Smooth muscle cell (in vitro differentiated cells): Measurements from ENCODE around the gene GLRA2. TPM values are rescaled to one million over a fixed set of nuclear protein-coding genes. Genes with fewer than 3 reads are reported as not detected.

Source experiments
- DNase-seq: peaks from one replicate; lab custom pipeline; 2025; ENCODE audit not compliant: unreplicated experiment; lab: John Stamatoyannopoulos, UW
- H2AFZ ChIP-seq: fragments of 200-600 bp; sonication (generic); 2 replicates; pipeline ENCODE4 v1.6.0; 2016; ENCODE audit warnings: antibody characterized with exemption, low read depth, mild to moderate bottlenecking
- H3F3A ChIP-seq: fragments of 200-600 bp; sonication (generic); 2 replicates; pipeline ENCODE4 v1.6.0; 2017; ENCODE audit warnings: antibody characterized with exemption, low read depth
- H3K27ac ChIP-seq: fragments of 200-600 bp; sonication (generic); 2 replicates; pipeline ENCODE4 v1.5.1; 2016; ENCODE audit warnings: low read depth, mild to moderate bottlenecking
- H3K27me3 ChIP-seq: fragments of 200-600 bp; sonication (generic); 2 replicates; pipeline ENCODE4 v1.6.1; 2016; ENCODE audit warnings: low read depth, mild to moderate bottlenecking
- H3K36me3 ChIP-seq: fragments of 200-600 bp; sonication (generic); 2 replicates; pipeline ENCODE4 v1.5.1; 2016; ENCODE audit warnings: low read depth
- H3K4me1 ChIP-seq: fragments of 200-600 bp; sonication (generic); 2 replicates; pipeline ENCODE4 v1.5.1; 2016; ENCODE audit warnings: low read depth
- H3K4me2 ChIP-seq: fragments of 200-600 bp; sonication (generic); 2 replicates; pipeline ENCODE4 v1.6.0; 2016; ENCODE audit warnings: mild to moderate bottlenecking
- H3K4me3 ChIP-seq: fragments of 200-600 bp; sonication (generic); 2 replicates; pipeline ENCODE4 v1.5.1; 2016; ENCODE audit warnings: mild to moderate bottlenecking
- H3K79me2 ChIP-seq: fragments of 200-600 bp; sonication (generic); 2 replicates; pipeline ENCODE4 v1.6.0; 2016; ENCODE audit warnings: low read depth, mild to moderate bottlenecking
- H3K9ac ChIP-seq: fragments of 200-600 bp; sonication (generic); 2 replicates; pipeline ENCODE4 v1.6.0; 2016; ENCODE audit warnings: low read depth
- H3K9me3 ChIP-seq: fragments of 200-600 bp; sonication (generic); replicated peaks from 2 replicates; pipeline ENCODE4 v1.5.1; 2016; ENCODE audit warnings: low read depth
- H4K20me1 ChIP-seq: fragments of 200-600 bp; sonication (generic); 2 replicates; pipeline ENCODE4 v1.6.0; 2016; ENCODE audit warnings: low read depth
- CTCF ChIP-seq: fragments of 200-600 bp; sonication (generic); IDR thresholded peaks from 2 replicates; pipeline ENCODE4 v1.5.1; 2017; ENCODE audit warnings: borderline replicate concordance, mild to moderate bottlenecking, antibody characterized with exemption; ENCODE audit not compliant: insufficient read depth, poor library complexity, severe bottlenecking
- WGBS: methylation state at CpG from one replicate; pipeline ENCODE4 v1.1.7; 2016; ENCODE audit warnings: low lambda C conversion rate; 5-methylcytosine and 5-hydroxymethylcytosine counted together
- polyA plus RNA-seq: library from polyadenylated mRNA; unstranded; fragments of >200 nt; fragmentation: Nextera tagmentation; extraction: Ambion mirVana; gene quantifications from 2 replicates; pipeline ENCODE4 v1.2.1, GENCODE V29; 2016
- total RNA-seq: library from RNA; depleted of rRNA; stranded (reverse); fragments of >200 nt; gene quantifications from 2 replicates; pipeline ENCODE4 v1.2.3, GENCODE V29; 2014

Gene GLRA2
- total RNA-seq (3.0 TPM in 1 of 2 replicates, not detected in the other), polyA plus RNA-seq (not detected in 2 replicates)

GRCh38 chrX:14529290-14529989 lies at the start of gene GLRA2:
GLRA2 (plus strand) TSS chrX:14529536; CDS start chrX:14530058, 522 bp downstream.
- peak; percentile 0 for DNase-seq
- Histone ChIP-seq H3K9ac (no peak within 1 kb of the TSS), H3K9me3 (no peaks in the 10 kb centered on the region), H3K36me3 (no peaks in the 10 kb centered on the region), H2AFZ (no peak within 1 kb of the TSS), H3K4me3 (peak within 1 kb of the TSS; percentile 48), H3K4me1 (no peaks in the 10 kb centered on the region), H4K20me1 (no peaks in the 10 kb centered on the region), H3K4me2 (peak within 1 kb of the TSS; percentile 84), H3K27me3 (no peaks in the 10 kb centered on the region), H3K27ac (no peak within 1 kb of the TSS), H3F3A (no peaks in the 10 kb centered on the region), H3K79me2 (no peaks in the 10 kb centered on the region)
- no peak for TF ChIP-seq CTCF
- WGBS = 39% methylated on average over 17 of the region's 17 CpGs

GRCh38 chrX:14489437-14489836 lies 39.9 kb upstream of the GLRA2 start:
- 71% methylated on average over 8 of the region's 8 CpGs for WGBS
- no peak for TF ChIP-seq CTCF
- no peaks in the 10 kb centered on the region for H3K9me3 ChIP-seq
- no peak overlapping the region for H3K27ac ChIP-seq
- H3K36me3 ChIP-seq = no peaks in the 10 kb centered on the region
- H4K20me1 ChIP-seq = no peaks in the 10 kb centered on the region
- no peaks in the 10 kb centered on the region for H3K27me3 ChIP-seq
- no peak overlapping the region for H3K4me2 ChIP-seq
- no peaks in the 10 kb centered on the region for H3K4me1 ChIP-seq
- H2AFZ ChIP-seq = no peak overlapping the region
- no peak for DNase-seq
- no peak overlapping the region for H3K9ac ChIP-seq
- no peak overlapping the region for H3K4me3 ChIP-seq
- H3K79me2 ChIP-seq = no peaks in the 10 kb centered on the region
- no peaks in the 10 kb centered on the region for H3F3A ChIP-seq

- H3K27ac ChIP-seq = no peak overlapping the region
- H3K9ac ChIP-seq = no peak overlapping the region
- no peaks in the 10 kb centered on the region for H3K27me3 ChIP-seq
- no peaks in the 10 kb centered on the region for H4K20me1 ChIP-seq
- H3K9me3 ChIP-seq = no peaks in the 10 kb centered on the region
- no peaks in the 10 kb centered on the region for H3F3A ChIP-seq
- no peak overlapping the region for H3K4me3 ChIP-seq
- H3K4me2 ChIP-seq = no peak overlapping the region
- H3K36me3 ChIP-seq = no peaks in the 10 kb centered on the region
- DNase-seq = no peak
- H2AFZ ChIP-seq = no peak overlapping the region
- no peaks in the 10 kb centered on the region for H3K4me1 ChIP-seq
- 32% methylated on average over 3 of the region's 3 CpGs for WGBS
- H3K79me2 ChIP-seq = no peaks in the 10 kb centered on the region
- TF ChIP-seq CTCF = no peak
Measured at GRCh38 chrX:14491689-14492088, 37.6 kb upstream of the GLRA2 start.

GRCh38 chrX:14496674-14497073 lies 32.7 kb upstream of the GLRA2 start:
- Histone ChIP-seq H4K20me1 (no peaks in the 10 kb centered on the region), H3K9ac (no peak overlapping the region), H3K27me3 (no peaks in the 10 kb centered on the region), H3K79me2 (no peaks in the 10 kb centered on the region), H3K4me3 (no peak overlapping the region), H3K4me1 (no peaks in the 10 kb centered on the region), H3K27ac (no peak overlapping the region), H2AFZ (no peak overlapping the region), H3K36me3 (no peaks in the 10 kb centered on the region), H3K4me2 (peak overlapping the region; percentile 9), H3K9me3 (no peaks in the 10 kb centered on the region), H3F3A (no peaks in the 10 kb centered on the region)
- no peak for TF ChIP-seq CTCF
- WGBS = 73% methylated on average over 3 of the region's 3 CpGs
- DNase-seq = no peak
